Memory B cell (primary cell): Measurements from ENCODE around the gene PKD1.

Experiments
- ATAC-seq: fragments of 150-1000 bp; cut with Tn5 transposase; 2 replicates; pipeline ENCODE4 v1.10.0; 2021; ENCODE audit warnings: low read depth, mild to moderate bottlenecking, moderate library complexity
- DNase-seq, 2 donors: peaks; one replicate each; pipeline ENCODE4 v3.0.0; 2022; ENCODE audit warnings: low spot score in 2 of 2
- H3K27ac Mint-ChIP-seq: one replicate; pipeline ENCODE4 v1.8.0; 2022; ENCODE audit warnings: mild to moderate bottlenecking, moderate library complexity, mixed read lengths
- H3K27me3 Mint-ChIP-seq: one replicate; pipeline ENCODE4 v1.8.0; 2022; ENCODE audit warnings: mixed read lengths
- H3K36me3 Mint-ChIP-seq: one replicate; pipeline ENCODE4 v1.8.0; 2022; ENCODE audit warnings: mild to moderate bottlenecking, mixed read lengths
- H3K4me1 Mint-ChIP-seq: one replicate; pipeline ENCODE4 v1.8.0; 2022; ENCODE audit warnings: mixed read lengths
- H3K4me3 Mint-ChIP-seq: one replicate; pipeline ENCODE4 v1.8.0; 2022; ENCODE audit warnings: mild to moderate bottlenecking, moderate library complexity, mixed read lengths
- H3K9me3 Mint-ChIP-seq: one replicate; pipeline ENCODE4 v1.8.0; 2022; ENCODE audit warnings: mixed read lengths

The PKD1 gene

GRCh38 chr16:2053897-2054296 is 81.8 kb downstream of the PKD1 start:
- peaks cover 18% of the 10 kb centered on the region for H3K36me3 Mint-ChIP-seq
- H3K9me3 Mint-ChIP-seq, result no peaks in the 10 kb centered on the region
- no peak overlapping the region for H3K27ac Mint-ChIP-seq
- ATAC-seq, result no peak
- no peaks in the 10 kb centered on the region for H3K27me3 Mint-ChIP-seq
- no peak overlapping the region for H3K4me3 Mint-ChIP-seq
- DNase-seq, result no peak
- peaks cover 2% of the 10 kb centered on the region for H3K4me1 Mint-ChIP-seq

- Mint-ChIP-seq H3K9me3 (no peaks in the 10 kb centered on the region), H3K4me1 (peaks cover 8% of the 10 kb centered on the region), H3K27me3 (no peaks in the 10 kb centered on the region), H3K36me3 (peaks cover 18% of the 10 kb centered on the region), H3K4me3 (no peak overlapping the region), H3K27ac (no peak overlapping the region)
- DNase-seq, result no peak
- no peak for ATAC-seq
Observed at GRCh38 chr16:2053211-2053610, 82.5 kb downstream of the PKD1 start.

DNA sequence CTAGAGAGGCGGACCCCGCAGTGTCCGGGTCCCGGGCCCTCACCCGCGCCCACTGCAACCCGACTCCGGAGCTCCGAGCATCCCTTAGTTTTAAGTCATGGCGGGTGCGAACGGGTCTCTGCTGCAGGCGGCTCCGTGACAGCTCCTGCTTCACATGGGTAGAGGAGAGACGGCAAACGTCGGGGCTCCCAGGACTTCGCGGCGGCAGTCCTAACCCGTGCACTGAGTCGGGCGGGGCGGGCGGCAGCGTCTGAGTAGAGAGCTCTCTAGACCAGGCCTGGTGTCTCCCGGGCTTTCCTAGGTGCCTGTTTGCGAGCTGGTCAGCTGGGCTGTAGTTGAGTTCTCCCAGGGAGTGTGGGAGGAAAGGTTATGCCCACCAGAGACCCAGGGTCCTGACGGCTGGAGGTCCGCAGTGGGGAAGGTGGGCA is 87.6 kb downstream of the PKD1 start:
- DNase-seq, result no peak
- Mint-ChIP-seq H3K27me3 (no peaks in the 10 kb centered on the region), H3K9me3 (no peaks in the 10 kb centered on the region), H3K36me3 (peaks cover 7% of the 10 kb centered on the region), H3K27ac (no peak overlapping the region), H3K4me3 (peak overlapping the region; percentile 90), H3K4me1 (peaks cover 13% of the 10 kb centered on the region)
- ATAC-seq, result peak; percentile 26

DNA sequence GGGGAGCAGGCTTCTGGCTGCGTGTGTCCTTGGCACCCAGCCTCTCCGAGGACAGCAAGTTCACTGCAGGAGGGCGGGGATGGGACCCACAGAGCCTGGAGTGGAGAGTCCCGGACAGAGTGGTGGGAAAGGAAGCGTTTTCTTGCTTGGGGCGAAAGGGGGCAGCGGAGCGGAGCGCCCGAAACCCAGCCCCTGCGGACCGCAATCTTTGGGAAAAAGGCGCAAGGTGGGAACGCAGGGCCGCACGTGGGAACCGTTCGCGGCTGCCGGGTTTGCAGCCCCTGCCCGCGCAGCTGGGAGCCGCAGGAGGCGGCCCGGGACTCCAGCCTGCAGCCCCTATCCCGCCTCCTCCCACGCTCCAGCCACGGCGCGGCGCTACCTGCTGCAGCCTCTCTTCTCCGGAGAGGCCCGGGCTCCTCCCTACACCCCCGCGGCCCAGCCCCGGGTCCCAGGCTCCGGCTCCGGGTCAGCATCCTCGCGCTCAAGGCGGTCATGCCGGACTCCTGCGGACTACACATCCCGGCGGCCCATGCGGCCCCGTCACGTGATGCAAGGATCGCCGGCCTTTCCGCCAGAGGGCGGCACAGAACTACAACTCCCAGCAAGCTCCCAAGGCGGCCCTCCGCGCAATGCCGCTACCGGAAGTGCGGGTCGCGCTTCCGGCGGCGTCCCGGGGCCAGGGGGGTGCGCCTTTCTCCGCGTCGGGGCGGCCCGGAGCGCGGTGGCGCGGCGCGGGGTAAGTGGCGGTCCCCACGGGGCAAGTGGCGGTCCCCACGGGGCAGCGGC is 88.2 kb downstream of the PKD1 start, which contains the start of the genes NTHL1 and TSC2:
Gene NTHL1 (minus strand): TSS at position 505 of the 786 bp plus-strand sequence. CDS start 11 bp downstream, at position 494.
Gene TSC2 (plus strand): TSS at position 656 of the 786 bp plus-strand sequence. CDS start 631 bp downstream, outside the sequence.
- peaks cover 15% of the 10 kb centered on the region for H3K4me1 Mint-ChIP-seq
- H3K4me3 Mint-ChIP-seq, result peak within 1 kb of the TSS; percentile 90
- peaks cover 5% of the 10 kb centered on the region for H3K36me3 Mint-ChIP-seq
- no peaks in the 10 kb centered on the region for H3K9me3 Mint-ChIP-seq
- no peaks in the 10 kb centered on the region for H3K27me3 Mint-ChIP-seq
- ATAC-seq (peak; percentile 96), DNase-seq (peak; percentile 90 to 94)
- no peak within 1 kb of the TSS for H3K27ac Mint-ChIP-seq

DNA sequence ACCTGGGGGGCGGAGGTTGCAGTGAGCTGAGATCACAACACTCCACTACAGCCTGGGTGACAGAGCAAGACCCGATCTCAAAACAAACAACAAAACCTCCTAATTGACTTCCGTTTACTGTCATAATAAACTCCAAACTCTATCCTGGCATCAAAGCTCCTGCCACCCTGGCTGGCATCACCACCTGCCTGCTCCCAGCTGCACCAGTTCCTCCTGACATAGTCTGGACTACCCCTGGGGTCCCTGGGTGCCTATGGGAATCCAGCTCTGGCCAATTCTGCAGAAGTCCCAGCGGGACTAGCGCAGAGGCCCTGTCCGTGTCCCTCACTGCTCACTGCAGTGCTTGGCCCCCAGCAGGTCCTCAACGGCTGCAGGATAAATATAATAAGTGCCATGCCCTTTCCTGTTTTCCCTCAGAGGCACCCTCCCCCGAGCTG is 88.8 kb downstream of the PKD1 start:
- no peak for ATAC-seq
- Mint-ChIP-seq H3K27ac (no peak overlapping the region), H3K4me1 (peaks cover 15% of the 10 kb centered on the region), H3K9me3 (no peaks in the 10 kb centered on the region), H3K36me3 (peaks cover 4% of the 10 kb centered on the region), H3K27me3 (no peaks in the 10 kb centered on the region), H3K4me3 (peak overlapping the region; percentile 90)
- DNase-seq, result no peak

- no peaks in the 10 kb centered on the region for H3K27me3 Mint-ChIP-seq
- H3K9me3 Mint-ChIP-seq, result no peaks in the 10 kb centered on the region
- H3K27ac Mint-ChIP-seq, result no peak overlapping the region
- H3K36me3 Mint-ChIP-seq, result peaks cover 4% of the 10 kb centered on the region
- peak overlapping the region; percentile 90 for H3K4me3 Mint-ChIP-seq
- no peak for ATAC-seq
- peaks cover 15% of the 10 kb centered on the region for H3K4me1 Mint-ChIP-seq
- DNase-seq, result no peak
Observed at GRCh38 chr16:2045965-2046892, 89.5 kb downstream of the PKD1 start.

- no peaks in the 10 kb centered on the region for H3K27me3 Mint-ChIP-seq
- no peak overlapping the region for H3K27ac Mint-ChIP-seq
- peaks cover 4% of the 10 kb centered on the region for H3K36me3 Mint-ChIP-seq
- DNase-seq, result no peak
- no peaks in the 10 kb centered on the region for H3K9me3 Mint-ChIP-seq
- H3K4me3 Mint-ChIP-seq, result no peak overlapping the region
- peaks cover 15% of the 10 kb centered on the region for H3K4me1 Mint-ChIP-seq
- ATAC-seq, result no peak
Observed at GRCh38 chr16:2044541-2044940, 91.2 kb downstream of the PKD1 start.

GRCh38 chr16:2043667-2044451 is 91.8 kb downstream of the PKD1 start:
- no peak overlapping the region for H3K4me3 Mint-ChIP-seq
- DNase-seq, result no peak
- no peaks in the 10 kb centered on the region for H3K9me3 Mint-ChIP-seq
- H3K4me1 Mint-ChIP-seq, result peaks cover 15% of the 10 kb centered on the region
- H3K27me3 Mint-ChIP-seq, result peaks cover 4% of the 10 kb centered on the region
- ATAC-seq, result no peak
- no peak overlapping the region for H3K27ac Mint-ChIP-seq
- H3K36me3 Mint-ChIP-seq, result peaks cover 4% of the 10 kb centered on the region

- DNase-seq, result no peak
- Mint-ChIP-seq H3K4me1 (peaks cover 9% of the 10 kb centered on the region), H3K9me3 (no peaks in the 10 kb centered on the region), H3K27me3 (peaks cover 5% of the 10 kb centered on the region), H3K36me3 (peaks cover 4% of the 10 kb centered on the region), H3K4me3 (no peak overlapping the region), H3K27ac (no peak overlapping the region)
- no peak for ATAC-seq
Observed at GRCh38 chr16:2042986-2043666, 92.6 kb downstream of the PKD1 start.

DNA sequence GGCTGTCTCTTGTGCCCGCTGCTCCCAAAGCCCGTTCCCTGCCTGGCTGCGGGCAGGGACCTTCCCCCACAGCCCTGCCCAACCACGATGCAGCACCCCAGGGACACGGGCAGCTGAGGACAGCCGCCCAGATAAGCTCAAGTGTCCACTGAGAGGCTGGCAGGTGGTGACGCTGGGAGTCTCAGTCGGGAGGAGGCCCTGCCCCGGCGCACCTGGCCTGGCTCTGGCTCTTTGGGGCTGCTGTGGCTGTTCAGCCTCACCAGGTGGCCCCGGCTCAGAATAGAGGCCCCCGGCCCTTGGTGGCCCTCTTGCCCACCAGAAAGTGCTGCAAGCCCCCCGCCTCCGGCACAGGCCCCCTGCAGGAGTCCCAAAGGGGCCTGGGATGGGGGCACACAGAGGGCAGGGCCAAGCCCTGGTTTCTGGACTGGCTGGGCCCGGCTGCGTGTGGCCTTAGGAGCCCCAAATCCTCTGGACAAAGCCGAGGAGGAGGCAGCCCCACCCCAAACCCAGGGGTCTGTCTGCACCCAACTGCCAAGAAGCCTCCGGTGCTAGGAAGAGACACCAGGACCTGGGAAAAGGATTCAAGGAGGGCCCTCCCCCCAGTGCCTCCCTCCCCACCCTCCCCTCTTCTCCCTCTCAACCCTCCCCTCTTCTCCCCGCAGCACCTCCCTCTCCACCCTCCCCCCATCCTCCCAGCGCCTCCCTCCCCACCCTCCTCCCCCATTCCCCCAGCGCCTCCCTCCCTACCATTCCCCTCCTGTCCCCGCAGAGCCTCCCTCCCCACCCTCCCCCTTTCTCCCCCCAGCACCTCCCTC is 93.3 kb downstream of the PKD1 start:
- H3K9me3 Mint-ChIP-seq, result no peaks in the 10 kb centered on the region
- no peak overlapping the region for H3K4me3 Mint-ChIP-seq
- no peak overlapping the region for H3K27ac Mint-ChIP-seq
- peaks cover 7% of the 10 kb centered on the region for H3K27me3 Mint-ChIP-seq
- ATAC-seq (no peak), DNase-seq (no peak)
- H3K36me3 Mint-ChIP-seq, result peaks cover 4% of the 10 kb centered on the region
- H3K4me1 Mint-ChIP-seq, result peaks cover 9% of the 10 kb centered on the region

GRCh38 chr16:2040787-2041522 is 94.7 kb downstream of the PKD1 start:
- no peak for ATAC-seq
- Mint-ChIP-seq H3K27me3 (peaks cover 7% of the 10 kb centered on the region), H3K9me3 (no peaks in the 10 kb centered on the region), H3K4me1 (peaks cover 2% of the 10 kb centered on the region), H3K4me3 (no peak overlapping the region), H3K36me3 (peaks cover 4% of the 10 kb centered on the region), H3K27ac (no peak overlapping the region)
- no peak for DNase-seq
